ENCODE data around the gene PIAS2. TPM values are rescaled to one million over a fixed set of nuclear protein-coding genes. Genes with fewer than 3 reads are reported as not detected.
"Not testable (repeated sequence)": the region's sequence is repeated elsewhere in the genome, so short reads cannot be mapped to it uniquely, and the experiment has no call there.

Gene PIAS2
- total RNA-seq, 4 donors from 2014 or later, result 12.1 to 42.7 (median 16.9) TPM

DNA sequence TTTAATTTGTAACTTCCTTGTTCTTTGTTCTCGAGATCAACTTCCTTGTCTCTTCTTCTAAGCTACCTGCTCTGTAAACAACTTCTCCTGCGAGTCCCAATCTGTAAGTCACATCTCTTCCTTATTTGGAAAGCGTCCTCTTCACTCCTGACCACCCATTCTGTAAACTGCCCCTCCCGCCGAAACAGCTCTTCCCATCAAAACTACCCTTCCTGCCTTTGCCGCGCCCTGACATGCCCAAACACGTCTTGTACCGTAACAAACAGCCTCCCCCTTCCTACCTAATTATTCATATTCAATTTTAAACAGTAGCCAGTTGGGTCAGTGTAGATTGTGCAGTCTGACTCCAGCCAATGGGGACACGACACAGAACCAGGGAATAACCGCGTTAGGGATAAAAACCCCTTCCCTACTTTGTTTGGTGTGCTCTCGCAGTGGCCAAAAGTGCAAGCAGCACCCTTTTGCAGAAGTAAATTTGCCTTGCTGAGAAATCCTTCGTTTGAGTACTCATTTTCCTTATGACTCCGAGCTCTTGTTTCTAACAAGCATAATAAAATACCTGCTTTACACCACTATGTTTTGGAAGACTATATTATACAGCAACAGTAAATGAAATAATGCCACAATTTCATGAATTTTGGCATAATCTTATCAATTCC is 39.8 kb downstream of the PIAS2 start:
- 96% methylated on average over 15 of the region's 15 CpGs for WGBS
- Histone ChIP-seq H3K36me3 (no peaks in the 10 kb centered on the region), H3K4me1 (no peaks in the 10 kb centered on the region), H3K27ac (no peak overlapping the region), H3K4me3 (no peak overlapping the region), H3K9me3 (peaks cover 4% of the 10 kb centered on the region), H3K27me3 (no peaks in the 10 kb centered on the region)
- DNase-seq (ENCODE audit: low spot score in 2 of 2), result no peak
- TF ChIP-seq CTCF (IDR thresholded peaks at IDR 0.05), result no peak
- TF ChIP-seq EP300 (IDR thresholded peaks at IDR 0.05), result no peak
- no peak for TF ChIP-seq POLR2A (IDR thresholded peaks at IDR 0.05)
- TF ChIP-seq POLR2AphosphoS5 (IDR thresholded peaks at IDR 0.05), result no peak

DNA sequence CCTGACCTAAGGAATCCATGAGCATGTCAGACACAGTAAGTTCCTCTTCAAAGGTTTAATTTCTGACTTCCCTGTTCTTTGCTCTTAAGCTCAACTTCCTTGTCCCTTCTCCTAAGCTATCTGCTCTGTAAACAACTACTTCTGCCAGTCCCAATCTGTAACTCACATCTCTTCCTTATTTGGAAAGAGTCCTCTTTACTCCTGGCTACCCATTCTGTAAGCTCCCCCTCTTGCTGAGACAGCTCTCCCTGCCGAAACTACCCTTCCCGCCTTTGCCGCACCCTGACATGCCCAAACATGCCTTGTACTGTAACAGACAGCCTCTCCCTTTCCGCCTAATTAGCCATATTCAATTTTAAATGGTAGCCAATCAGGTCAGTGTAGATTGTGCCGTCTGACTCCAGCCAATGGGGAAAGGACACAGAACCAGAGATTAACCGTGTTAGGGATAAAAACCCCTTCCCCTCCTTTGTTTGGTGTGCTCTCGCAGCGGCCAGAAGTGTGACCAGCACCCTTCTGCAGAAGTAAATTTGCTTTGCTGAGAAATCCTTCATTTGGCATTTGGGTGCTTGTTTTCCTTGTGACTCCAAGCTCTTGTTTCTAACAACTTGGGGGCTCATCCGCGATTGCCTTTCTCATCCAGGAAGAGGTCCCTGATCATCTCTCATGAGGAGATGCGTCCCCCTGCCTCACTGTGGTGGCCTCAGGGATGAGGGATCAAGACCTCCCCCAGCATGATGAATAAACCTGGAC is 49.0 kb downstream of the PIAS2 start:
- H3K4me1 ChIP-seq, result no peaks in the 10 kb centered on the region
- peaks cover 17% of the 10 kb centered on the region for H3K9me3 ChIP-seq
- WGBS, result 90% methylated on average over 11 of the region's 11 CpGs
- H3K27me3 ChIP-seq, result no peaks in the 10 kb centered on the region
- no peaks in the 10 kb centered on the region for H3K36me3 ChIP-seq
- H3K27ac ChIP-seq, result no peak overlapping the region
- no peak for DNase-seq (ENCODE audit: low spot score in 2 of 2)
- TF ChIP-seq CTCF (IDR thresholded peaks at IDR 0.05) (no peak), POLR2AphosphoS5 (IDR thresholded peaks at IDR 0.05) (no peak), POLR2A (IDR thresholded peaks at IDR 0.05) (no peak), EP300 (IDR thresholded peaks at IDR 0.05) (no peak)
- H3K4me3 ChIP-seq, result no peak overlapping the region

GRCh38 chr18:46867367-46868143 is 49.8 kb downstream of the PIAS2 start:
- no peak for DNase-seq (ENCODE audit: low spot score in 2 of 2)
- peaks cover 17% of the 10 kb centered on the region for H3K9me3 ChIP-seq
- no peaks in the 10 kb centered on the region for H3K4me1 ChIP-seq
- H3K27me3 ChIP-seq, result no peaks in the 10 kb centered on the region
- TF ChIP-seq POLR2A (IDR thresholded peaks at IDR 0.05) (no peak), CTCF (IDR thresholded peaks at IDR 0.05) (no peak), EP300 (IDR thresholded peaks at IDR 0.05) (no peak), POLR2AphosphoS5 (IDR thresholded peaks at IDR 0.05) (no peak)
- H3K36me3 ChIP-seq, result no peaks in the 10 kb centered on the region
- H3K27ac ChIP-seq, result no peak overlapping the region
- H3K4me3 ChIP-seq, result no peak overlapping the region

DNA sequence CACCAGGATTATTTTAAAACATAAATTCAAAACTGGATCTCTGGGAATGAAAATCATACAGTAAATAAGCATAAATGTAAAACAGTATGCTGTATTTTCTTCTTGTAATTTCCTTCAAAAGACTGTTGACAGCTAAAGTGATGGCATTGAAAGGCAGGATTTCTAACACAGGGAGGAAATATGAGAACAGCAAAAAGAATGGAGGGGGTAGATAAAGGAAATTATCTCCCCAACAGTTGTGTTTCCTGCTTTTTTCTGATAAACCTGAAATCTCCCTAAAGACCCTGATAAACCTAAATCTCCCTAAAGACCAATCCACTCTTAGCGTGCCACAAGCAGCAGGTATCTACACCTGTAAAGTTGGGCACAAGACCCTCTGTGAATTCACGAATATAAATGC is 50.8 kb downstream of the PIAS2 start:
- H3K36me3 ChIP-seq, result no peaks in the 10 kb centered on the region
- H3K27ac ChIP-seq, result no peak overlapping the region
- H3K4me1 ChIP-seq, result no peaks in the 10 kb centered on the region
- H3K4me3 ChIP-seq, result no peak overlapping the region
- peaks cover 17% of the 10 kb centered on the region for H3K9me3 ChIP-seq
- DNase-seq (ENCODE audit: low spot score in 2 of 2), result no peak
- H3K27me3 ChIP-seq, result no peaks in the 10 kb centered on the region
- 79% methylated on average over 2 of the region's 2 CpGs for WGBS
- no peak for TF ChIP-seq EP300 (IDR thresholded peaks at IDR 0.05)
- no peak for TF ChIP-seq POLR2A (IDR thresholded peaks at IDR 0.05)
- TF ChIP-seq CTCF (IDR thresholded peaks at IDR 0.05), result no peak
- TF ChIP-seq POLR2AphosphoS5 (IDR thresholded peaks at IDR 0.05), result no peak

- H3K27ac ChIP-seq; DNase-seq (ENCODE audit: low spot score in 2 of 2); H3K27me3 ChIP-seq; H3K36me3 ChIP-seq; H3K4me3 ChIP-seq; H3K4me1 ChIP-seq: not testable (repeated sequence)
- 97% methylated on average over 8 of the region's 8 CpGs for WGBS
- H3K9me3 ChIP-seq, result peaks cover 17% of the 10 kb centered on the region
Observed at GRCh38 chr18:46865245-46865644, 52.1 kb downstream of the PIAS2 start.

Measured in suprapubic skin (tissue), 4 donors.